GM18508 (cell line): ENCODE results near the gene DHRS2.

Experiments used
- ATAC-seq: cut with Tn5 transposase; IDR thresholded peaks from one replicate; pipeline ENCODE4 v1.9.1; 2021; ENCODE audit warnings: moderate number of reproducible peaks; ENCODE audit not compliant: insufficient read depth, unreplicated experiment

Gene DHRS2

DNA sequence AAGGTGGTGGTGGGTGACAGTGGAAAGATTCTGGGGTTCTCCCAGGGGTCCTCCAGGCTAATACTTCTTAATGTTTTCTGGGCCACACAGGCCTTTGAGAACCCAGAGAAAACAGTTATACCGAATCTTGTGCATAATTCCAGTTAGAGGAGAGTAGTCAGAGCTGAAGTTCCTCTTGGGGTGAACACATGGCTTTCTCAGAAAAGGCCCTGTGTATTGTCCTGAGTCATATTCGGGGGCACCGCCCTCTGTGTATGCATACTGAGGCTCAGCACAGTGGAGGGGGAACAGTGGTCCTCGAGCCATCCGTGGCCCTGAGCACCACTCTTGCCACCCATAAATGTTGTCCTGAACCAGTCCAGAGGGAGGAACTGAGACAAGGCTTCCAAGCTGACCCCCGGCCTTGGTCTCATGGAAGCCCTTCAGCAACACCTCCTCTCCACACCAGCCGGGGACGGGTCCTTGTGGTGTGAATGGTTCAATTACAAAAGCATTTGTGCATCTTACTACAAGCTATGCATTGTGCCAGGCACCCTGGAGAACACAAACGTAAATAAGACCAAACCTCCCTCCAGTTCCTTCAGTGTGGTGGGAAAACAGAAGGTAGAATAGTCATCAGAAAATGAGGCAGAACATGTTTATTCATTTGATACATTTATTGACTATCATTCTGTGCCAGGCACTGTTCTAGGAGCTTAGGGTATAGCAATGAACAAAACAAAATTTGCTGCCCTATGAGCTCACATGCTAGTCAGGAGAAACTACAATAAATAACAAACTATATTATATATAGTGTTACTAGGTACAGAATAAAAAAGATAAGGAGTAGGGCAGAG is 9.9 kb downstream of the DHRS2 start:
- ATAC-seq = no peak

- ATAC-seq = no peak
Observed at GRCh38 chr14:23646648-23647549, 10.7 kb downstream of the DHRS2 start.

DNA sequence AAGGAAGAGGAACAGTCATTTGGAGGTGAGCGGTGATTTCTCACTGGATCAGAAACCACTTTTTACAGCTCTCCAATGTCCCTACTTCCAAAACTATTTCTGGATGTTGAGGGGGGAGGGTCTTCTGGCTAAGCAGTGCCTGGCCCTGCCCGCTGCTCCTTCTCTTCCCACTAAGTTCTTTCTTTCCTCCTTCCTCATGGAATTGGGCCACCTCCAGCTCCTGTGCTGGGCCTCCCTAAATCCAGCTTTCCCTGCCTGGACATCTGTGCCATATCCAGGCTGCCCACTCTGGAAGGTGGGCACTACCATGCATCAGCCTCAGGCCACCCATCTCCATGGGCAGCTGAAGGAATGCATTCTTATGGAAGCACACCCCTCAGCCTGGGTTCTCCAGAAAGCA is 11.5 kb downstream of the DHRS2 start:
- ATAC-seq = no peak

DNA sequence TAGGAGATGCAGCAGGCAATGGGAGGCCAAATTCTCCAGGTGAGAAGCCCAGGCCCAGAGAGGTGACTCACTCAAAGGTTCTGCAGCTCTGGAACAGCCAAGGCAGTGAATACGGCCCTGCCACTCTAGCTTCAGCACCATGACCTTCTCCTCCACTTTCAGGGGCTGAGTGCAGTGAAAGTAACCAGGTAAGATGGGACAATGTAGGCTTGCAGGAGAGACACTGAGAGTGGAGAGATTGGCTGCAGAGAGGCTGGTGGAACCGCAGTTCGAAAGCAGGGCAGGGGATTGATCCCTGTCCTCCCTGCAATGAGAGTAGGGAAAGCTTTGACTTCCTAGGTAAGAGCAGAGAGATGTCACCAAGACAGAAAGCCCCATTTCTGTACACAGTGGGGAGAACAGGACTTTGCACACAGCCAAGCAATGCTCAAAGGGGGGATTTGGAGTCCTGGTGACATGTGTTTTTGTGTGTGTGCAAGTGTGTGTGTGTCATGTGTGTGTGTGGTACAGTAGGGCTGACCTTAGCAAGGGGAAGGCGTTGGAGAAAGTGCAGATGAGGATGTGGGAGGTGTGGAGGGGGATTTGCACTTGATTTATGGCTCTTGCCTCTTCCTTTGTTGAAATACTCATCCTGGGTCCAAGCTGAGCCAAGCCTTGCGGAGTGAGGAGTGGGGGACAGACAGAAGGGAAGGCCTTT is 12.7 kb downstream of the DHRS2 start:
- ATAC-seq = no peak

- no peak for ATAC-seq
Observed at GRCh38 chr14:23650506-23650905, 14.3 kb downstream of the DHRS2 start.

DNA sequence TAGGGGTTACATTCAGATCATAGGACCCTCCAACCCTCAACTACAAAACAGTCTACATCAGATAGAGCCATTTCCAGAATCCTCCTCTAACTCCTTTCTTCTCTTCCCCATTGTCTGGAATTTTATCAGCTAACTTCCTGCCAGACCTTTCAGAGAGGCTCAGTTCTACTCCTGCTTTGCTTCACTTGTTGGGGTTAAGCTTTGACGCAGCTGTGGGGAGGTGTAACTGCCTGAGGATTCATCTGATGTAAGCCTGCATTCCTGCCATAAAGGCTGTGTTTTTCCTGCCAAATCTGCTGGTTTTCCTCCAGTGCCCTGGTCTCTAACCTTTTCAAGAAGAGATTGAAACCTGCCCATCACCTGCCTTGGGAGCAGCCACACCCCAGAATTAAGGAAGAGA is 16.9 kb downstream of the DHRS2 start:
- ATAC-seq = no peak

GRCh38 chr14:23654231-23654630 is 18.1 kb downstream of the DHRS2 start:
- no peak for ATAC-seq

- no peak for ATAC-seq
Observed at GRCh38 chr14:23657959-23658470, 21.9 kb downstream of the DHRS2 start.

GRCh38 chr14:23660290-23661226 is 24.4 kb downstream of the DHRS2 start:
- ATAC-seq = no peak

GRCh38 chr14:23661542-23661941 is 25.4 kb downstream of the DHRS2 start:
- no peak for ATAC-seq

- ATAC-seq = no peak
Observed at GRCh38 chr14:23663127-23663526, 27.0 kb downstream of the DHRS2 start.

- no peak for ATAC-seq
Observed at GRCh38 chr14:23663711-23664110, 27.5 kb downstream of the DHRS2 start.

- no peak for ATAC-seq
Observed at GRCh38 chr14:23664207-23664885, 28.2 kb downstream of the DHRS2 start.

- no peak for ATAC-seq
Observed at GRCh38 chr14:23665302-23666016, 29.3 kb downstream of the DHRS2 start.

DNA sequence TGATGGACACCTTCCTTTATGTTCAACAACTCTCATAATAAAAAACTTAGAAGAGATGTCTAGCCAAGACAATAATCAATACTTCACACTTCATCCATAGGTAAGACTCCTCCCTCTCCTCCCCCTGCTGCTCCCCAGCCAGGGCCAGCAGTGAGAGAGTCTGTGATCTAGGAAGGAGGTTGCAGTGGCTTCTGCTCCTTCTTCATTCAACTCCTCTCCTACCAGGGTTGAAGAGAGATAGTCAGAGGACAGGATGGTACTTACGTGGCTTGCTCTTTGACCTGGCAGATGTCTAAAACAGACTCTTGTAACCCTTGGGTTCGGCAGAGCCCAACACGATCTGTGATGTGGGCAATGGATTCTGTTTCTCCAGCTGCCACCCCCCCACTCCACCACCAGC is 31.0 kb downstream of the DHRS2 start:
- ATAC-seq = no peak

DNA sequence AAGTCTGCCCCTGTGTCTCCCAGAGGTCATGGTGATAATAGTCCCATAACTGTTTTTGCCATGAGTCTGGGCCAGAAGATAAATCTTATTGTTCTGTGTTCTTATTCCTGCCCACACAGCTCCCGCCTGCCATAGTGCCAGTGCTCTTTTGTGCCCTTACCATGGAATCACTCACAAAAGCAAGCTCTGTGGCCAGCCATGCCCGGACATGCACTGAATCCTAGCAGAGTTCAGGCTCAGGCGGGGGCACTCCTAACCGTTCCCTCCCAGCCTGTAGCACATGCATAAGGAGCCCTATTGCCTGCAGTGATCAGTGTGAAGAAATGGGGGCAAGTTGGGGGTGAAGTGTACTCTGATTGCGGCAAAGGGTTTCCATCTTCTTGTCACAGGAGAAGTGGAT is 33.3 kb downstream of the DHRS2 start:
- no peak for ATAC-seq

DNA sequence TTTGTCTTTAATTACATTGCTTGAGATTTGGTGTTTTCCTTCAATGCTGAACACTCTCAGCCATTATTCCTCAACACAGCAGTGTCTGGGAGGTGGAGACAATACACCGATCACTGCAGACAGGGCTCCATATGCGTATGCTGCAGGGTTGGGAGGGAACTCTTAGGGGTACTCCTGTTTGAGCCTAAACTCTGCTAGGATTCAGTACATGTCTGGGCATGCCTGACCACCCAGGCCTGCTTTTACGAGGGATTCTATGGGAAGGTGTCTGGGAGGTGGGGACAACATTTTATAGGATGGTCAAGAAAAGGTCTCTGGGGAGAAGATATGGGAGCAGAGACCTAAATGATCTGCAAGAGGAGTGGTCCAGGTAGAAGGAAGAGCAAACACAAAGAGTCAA is 34.3 kb downstream of the DHRS2 start:
- no peak for ATAC-seq

- ATAC-seq = no peak
Observed at GRCh38 chr14:23672200-23672599, 36.0 kb downstream of the DHRS2 start.
